ENCODE data around the gene TMEM144. TPM values are rescaled to one million over a fixed set of nuclear protein-coding genes. Genes with fewer than 3 reads are reported as not detected.
"Not testable (repeated sequence)": the region's sequence is repeated elsewhere in the genome, so short reads cannot be mapped to it uniquely, and the experiment has no call there.

TMEM144 gene
- total RNA-seq, 1 experiment from 2014 or later: 3.4 TPM

DNA sequence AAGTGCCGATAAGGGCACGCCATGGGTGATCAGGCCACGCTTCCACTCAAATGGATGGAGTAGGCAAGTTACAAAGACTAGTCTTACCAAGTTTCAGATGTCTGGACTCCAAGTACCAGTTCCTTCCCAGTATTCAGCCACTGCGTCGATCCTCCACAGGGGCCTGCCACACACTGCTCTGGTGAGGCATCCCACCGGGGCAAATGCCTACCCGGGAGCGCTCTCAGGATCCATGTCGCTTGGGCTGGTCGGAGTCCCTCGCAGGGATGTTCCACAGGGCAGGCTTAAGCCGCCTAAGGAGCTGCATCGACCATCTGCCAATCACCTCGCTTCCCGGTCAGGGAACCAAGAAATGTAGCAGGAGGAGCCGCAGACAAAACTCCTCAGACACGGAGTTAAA, 18.1 kb downstream of the TMEM144 start:
- no CpG with 5 or more reads among the region's 17 CpGs for WGBS (ENCODE audit: extremely low coverage, insufficient read length, low lambda C conversion rate)
- H3K79me1 ChIP-seq (ENCODE audit: insufficient read depth, low read depth, low read length, poor library complexity, severe bottlenecking); H3K9me3 ChIP-seq (ENCODE audit: control insufficient read depth, low read depth, low read length); H2BK120ac ChIP-seq (ENCODE audit: low read depth, low read length, poor library complexity, severe bottlenecking); H3K14ac ChIP-seq (ENCODE audit: insufficient read depth, low read length); H3K9me3 Mint-ChIP-seq; H3K4me1 ChIP-seq (ENCODE audit: insufficient read depth, low read length); DNase-seq; H3K4ac ChIP-seq (ENCODE audit: low read depth, low read length); H3T11ph ChIP-seq (ENCODE audit: low read length); H4K5ac ChIP-seq (ENCODE audit: insufficient read length, low read depth, low read length); H3K27ac Mint-ChIP-seq; H3K23me2 ChIP-seq (ENCODE audit: insufficient read length, low read depth, low read length, poor library complexity, severe bottlenecking); H3K4me2 ChIP-seq (ENCODE audit: insufficient read depth, insufficient read length, low read length); H3K27ac ChIP-seq (ENCODE audit: insufficient read length, low read depth, low read length); H3K27me3 ChIP-seq (ENCODE audit: insufficient read depth, low read length); H2BK20ac ChIP-seq (ENCODE audit: low read depth, low read length, poor library complexity, severe bottlenecking); H2AK5ac ChIP-seq (ENCODE audit: insufficient read length, low read length); H4K8ac ChIP-seq (replicated peaks; ENCODE audit: insufficient read length, low read depth, low read length); H3K79me2 ChIP-seq (ENCODE audit: insufficient read depth, low read length); H4K91ac ChIP-seq (ENCODE audit: insufficient read length, low read depth, low read length); H3K18ac ChIP-seq (ENCODE audit: insufficient read length, low read depth, low read length); H2AFZ ChIP-seq (ENCODE audit: low read length); H2BK15ac ChIP-seq (ENCODE audit: low read depth, low read length); H4K20me1 ChIP-seq (ENCODE audit: control insufficient read depth, insufficient read depth, insufficient read length); H3K56ac ChIP-seq (ENCODE audit: insufficient read length, low read depth, low read length); H2BK12ac ChIP-seq (ENCODE audit: insufficient read length, low read depth, low read length); H3K36me3 Mint-ChIP-seq (ENCODE audit: insufficient read depth in 1 of 3, low read depth in 3 of 3); H3K4me3 Mint-ChIP-seq; H3K23ac ChIP-seq (ENCODE audit: insufficient read length, low read depth, low read length); H3K27me3 Mint-ChIP-seq (ENCODE audit: low read depth); H2BK5ac ChIP-seq (ENCODE audit: insufficient read length, low read length); H3K9ac ChIP-seq (ENCODE audit: extremely low read depth, insufficient read length, low read length): not testable (repeated sequence)
- H3K4me1 Mint-ChIP-seq: peaks cover 4 to 16% of the 10 kb centered on the region in 2 experiments

Data from H9 (cell line).